Lower leg skin (tissue), 4 donors: ENCODE data around the gene ENDOV. TPM values are rescaled to one million over a fixed set of nuclear protein-coding genes. Genes with fewer than 3 reads are reported as not detected.
A peak's percentile ranks its signal among the peaks of the same experiment; 100 is the strongest.

Experiments
- DNase-seq, 2 donors: peaks; one replicate each; pipeline ENCODE4 v3.0.0-alpha.2; 2019; ENCODE audit warnings: low spot score in 2 of 2
- H3K4me3 ChIP-seq: fragments of 200-600 bp; sonication (generic); 2 replicates; pipeline ENCODE4 v1.5.1; 2017; ENCODE audit warnings: mild to moderate bottlenecking, low read depth; ENCODE audit not compliant: poor library complexity, severe bottlenecking
- CTCF ChIP-seq, 3 donors: fragments of 450-650 bp; IDR thresholded peaks; one replicate each; pipeline ENCODE4 v1.5.1; 2016; ENCODE audit warnings: antibody characterized with exemption in 3 of 3, mild to moderate bottlenecking in 3 of 3, moderate library complexity in 2 of 3
- POLR2A ChIP-seq, 2 donors: fragments of 450-650 bp; IDR thresholded peaks; one replicate each; pipeline ENCODE4 v1.6.1; 2016 to 2017; ENCODE audit warnings: antibody characterized with exemption in 2 of 2, mild to moderate bottlenecking in 1 of 2, moderate library complexity in 1 of 2
- WGBS, 2 donors: methylation state at CpG; one replicate each; pipeline ENCODE4 v1.1.5; 2018; 5-methylcytosine and 5-hydroxymethylcytosine counted together
- intact Hi-C: fragments of 100-400 bp; cut with DNase I; formaldehyde crosslinking; loops from one replicate; pipeline ENCODE4 v1.15.0; 2023; ENCODE audit warnings: low total_unique reads
- total RNA-seq, 4 donors: library from RNA; depleted of rRNA; stranded (reverse); fragments of >200 nt; gene quantifications; one replicate each; pipeline ENCODE4 v1.1.0, GENCODE V29; 2016

ENDOV gene
- total RNA-seq, 4 donors from 2014 or later = 13.7 to 26.8 (median 21.3) TPM

GRCh38 chr17:80452173-80452915 is 37.4 kb downstream of the ENDOV start:
- no peak overlapping the region for H3K4me3 ChIP-seq
- DNase-seq = no peak
- TF ChIP-seq CTCF (IDR thresholded peaks at IDR 0.05) (no peak), POLR2A (IDR thresholded peaks at IDR 0.05) (no peak)
- intact Hi-C loops = no loop called here
- WGBS, 2 donors = 42 to 73% methylated on average over 14 of the region's 14 CpGs

- H3K4me3 ChIP-seq = no peak overlapping the region
- intact Hi-C loops = no loop called here
- DNase-seq = no peak
- TF ChIP-seq POLR2A (IDR thresholded peaks at IDR 0.05) = no peak
- TF ChIP-seq CTCF (IDR thresholded peaks at IDR 0.05) = no peak
- 67 to 68% methylated on average over 19 of the region's 19 CpGs for WGBS, 2 donors
Measured at GRCh38 chr17:80453126-80453997, 38.4 kb downstream of the ENDOV start.

- H3K4me3 ChIP-seq = peak overlapping the region; percentile 59
- intact Hi-C loops = no loop called here
- 32 to 34% methylated on average over 33 to 35 of the region's 36 CpGs for WGBS, 2 donors
- TF ChIP-seq CTCF (IDR thresholded peaks at IDR 0.05) = peak in 1 of 3 donors; percentile 7
- TF ChIP-seq POLR2A (IDR thresholded peaks at IDR 0.05) = no peak
- DNase-seq = no peak
Measured at GRCh38 chr17:80453998-80454556, 39.1 kb downstream of the ENDOV start.

- 0% methylated on average over 20 to 50 of the region's 88 CpGs for WGBS, 2 donors
- peak; percentile 92 to 99 for DNase-seq
- intact Hi-C loops = no loop called here
- no peak for TF ChIP-seq CTCF (IDR thresholded peaks at IDR 0.05)
- peak in 1 of 2 donors; percentile 38 for TF ChIP-seq POLR2A (IDR thresholded peaks at IDR 0.05)
- peak overlapping the region; percentile 70 for H3K4me3 ChIP-seq
Measured at GRCh38 chr17:80454557-80455335, 39.8 kb downstream of the ENDOV start.

GRCh38 chr17:80455336-80455710 is 40.4 kb downstream of the ENDOV start:
- H3K4me3 ChIP-seq = peak overlapping the region; percentile 70
- no peak for TF ChIP-seq POLR2A (IDR thresholded peaks at IDR 0.05)
- TF ChIP-seq CTCF (IDR thresholded peaks at IDR 0.05) = no peak
- intact Hi-C loops = no loop called here
- 5% methylated on average over 20 of the region's 20 CpGs for WGBS, 2 donors
- no peak for DNase-seq
